Eye (tissue), 1 donor: ENCODE data around the gene CYSRT1.

Experiments used
- DNase-seq: peaks from one replicate; pipeline ENCODE4 v3.0.0-alpha.2; 2015

The CYSRT1 gene

GRCh38 chr9:137227054-137227852 is 2.3 kb downstream of the CYSRT1 start, which contains the start of gene RNF224:
RNF224 (plus strand) TSS chr9:137227502; CDS start chr9:137228336, 834 bp downstream.
- DNase-seq: peak; percentile 91

- DNase-seq: no peak
Measured at GRCh38 chr9:137227853-137228505, 3.0 kb downstream of the CYSRT1 start.

GRCh38 chr9:137228506-137228967 is 3.6 kb downstream of the CYSRT1 start:
- no peak for DNase-seq

- no peak for DNase-seq
Measured at GRCh38 chr9:137228968-137229896, 4.3 kb downstream of the CYSRT1 start.

- DNase-seq: no peak
Measured at GRCh38 chr9:137229903-137230704, 5.1 kb downstream of the CYSRT1 start.

- no peak for DNase-seq
Measured at GRCh38 chr9:137230705-137231371, 5.9 kb downstream of the CYSRT1 start, which contains the start of gene SLC34A3. SLC34A3 (plus strand) TSS chr9:137230901; CDS start chr9:137231703, 802 bp downstream.

- DNase-seq: no peak
Measured at GRCh38 chr9:137231372-137232039, 6.5 kb downstream of the CYSRT1 start.

- no peak for DNase-seq
Measured at GRCh38 chr9:137232101-137232500, 7.1 kb downstream of the CYSRT1 start.

GRCh38 chr9:137232510-137232909 is 7.5 kb downstream of the CYSRT1 start:
- no peak for DNase-seq

- no peak for DNase-seq
Measured at GRCh38 chr9:137233143-137233980, 8.4 kb downstream of the CYSRT1 start.

- no peak for DNase-seq
Measured at GRCh38 chr9:137234055-137234697, 9.2 kb downstream of the CYSRT1 start.

- no peak for DNase-seq
Measured at GRCh38 chr9:137234758-137235423, 9.9 kb downstream of the CYSRT1 start.

- DNase-seq: no peak
Measured at GRCh38 chr9:137235424-137236237, 10.7 kb downstream of the CYSRT1 start.

- peak; percentile 95 for DNase-seq
Measured at GRCh38 chr9:137236238-137236935, 11.4 kb downstream of the CYSRT1 start.

- no peak for DNase-seq
Measured at GRCh38 chr9:137236936-137237421, 12.0 kb downstream of the CYSRT1 start.

GRCh38 chr9:137237759-137238726 is 13.1 kb downstream of the CYSRT1 start:
- DNase-seq: peak; percentile 30
